CD4-positive, alpha-beta T cell treated with Interleukin-10 for 1 hour (primary cell): ENCODE results near the gene RNF175.
"Not testable (repeated sequence)": the region's sequence is repeated elsewhere in the genome, so short reads cannot be mapped to it uniquely, and the experiment has no call there.

Experiments used
- DNase-seq: peaks from one replicate; pipeline ENCODE4 v3.0.0-alpha.2; 2020

RNF175 gene

DNA sequence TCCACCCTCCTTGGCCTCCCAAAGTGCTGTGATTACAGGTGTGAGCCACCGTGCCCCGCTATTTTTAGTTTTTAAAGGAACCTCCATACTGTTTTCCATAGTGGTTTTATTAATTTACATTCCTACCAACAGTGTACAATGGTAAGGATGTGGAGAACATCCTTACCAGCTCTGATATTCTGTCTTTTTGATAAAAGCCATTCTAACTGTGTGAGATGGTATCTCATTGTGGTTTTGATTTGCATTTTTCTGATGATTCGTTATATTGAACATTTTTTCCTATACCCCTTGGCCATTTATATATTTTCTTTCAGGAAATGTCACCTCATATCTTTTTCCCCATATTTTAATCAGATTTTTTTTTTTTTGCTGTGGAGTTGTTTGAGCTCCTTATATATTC lies 90.0 kb downstream of the RNF175 start:
- DNase-seq, result no peak

DNA sequence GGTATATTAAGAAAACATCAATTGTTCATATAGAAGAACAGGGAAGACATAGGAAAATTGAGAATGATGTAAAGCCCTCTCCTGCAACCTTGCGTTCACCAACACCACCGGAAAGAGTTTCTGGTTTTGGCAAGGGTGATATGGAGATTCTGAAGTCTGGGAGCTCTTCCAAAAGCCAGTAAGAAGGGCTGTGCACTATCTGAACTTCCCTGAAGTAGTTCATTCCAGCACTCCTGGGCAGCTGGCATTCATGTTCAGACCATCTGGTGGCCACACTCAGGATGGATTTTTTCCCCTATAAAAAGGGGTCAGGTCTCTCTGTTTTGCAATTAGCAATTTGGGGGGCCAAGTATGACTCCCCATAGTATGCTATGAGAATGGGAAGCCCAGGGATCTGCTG lies 91.2 kb downstream of the RNF175 start:
- no peak for DNase-seq

- not testable (repeated sequence) for DNase-seq
These were observed 93.3 kb downstream of the RNF175 start for GRCh38 chr4:153666505-153666904.

DNA sequence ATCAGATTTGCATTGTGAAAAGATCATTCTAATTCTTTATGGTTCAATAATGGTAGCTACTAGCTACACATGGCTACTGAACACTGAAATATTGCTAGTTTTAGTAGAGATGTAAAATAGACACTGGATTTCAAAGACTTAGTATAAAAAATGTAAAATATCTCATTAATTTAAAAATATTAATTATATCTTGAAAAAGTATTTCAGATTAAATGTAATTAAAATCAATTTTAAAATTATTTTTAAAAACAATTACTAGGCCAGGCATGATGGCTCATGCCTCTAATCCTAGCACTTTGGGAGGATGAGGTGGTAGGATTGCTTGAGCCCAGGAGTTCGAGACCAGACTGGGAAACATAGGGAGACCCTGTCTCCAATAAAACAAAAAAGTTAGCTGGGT lies 96.2 kb downstream of the RNF175 start:
- no peak for DNase-seq

DNA sequence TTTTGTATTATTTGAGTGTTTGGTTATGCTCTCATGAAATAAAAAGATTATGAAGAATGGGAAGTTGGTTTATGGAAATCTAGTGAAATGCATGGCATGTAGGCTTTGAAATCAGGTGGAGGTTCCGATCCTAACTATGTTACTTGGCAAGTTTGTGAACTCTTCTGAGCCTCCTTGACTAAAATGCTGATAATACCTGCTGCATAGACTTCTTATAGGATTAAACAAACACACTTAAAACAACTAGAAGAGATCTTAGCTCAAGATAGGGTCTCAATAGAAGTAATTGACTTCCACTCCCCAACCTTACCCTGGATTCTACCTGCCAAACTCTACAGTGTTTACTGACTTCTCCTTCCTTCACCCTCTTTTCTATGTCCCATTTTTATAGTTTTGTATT lies 97.9 kb downstream of the RNF175 start:
- no peak for DNase-seq

GRCh38 chr4:153661215-153661822 lies 98.5 kb downstream of the RNF175 start:
- no peak for DNase-seq
